NK-92 treated with Interleukin-12 subunit alpha and Interleukin-12 subunit beta, amount 100 ng/mL, for 24 hours (cell line): ENCODE results near the gene PCLO.
"Not testable (repeated sequence)": the region's sequence is repeated elsewhere in the genome, so short reads cannot be mapped to it uniquely, and the experiment has no call there.

Experiments
- DNase-seq: peaks from one replicate; lab custom pipeline; 2025; lab: John Stamatoyannopoulos, UW

Gene PCLO

GRCh38 chr7:83130623-83131545, 31.8 kb downstream of the PCLO start:
- DNase-seq = no peak

DNA sequence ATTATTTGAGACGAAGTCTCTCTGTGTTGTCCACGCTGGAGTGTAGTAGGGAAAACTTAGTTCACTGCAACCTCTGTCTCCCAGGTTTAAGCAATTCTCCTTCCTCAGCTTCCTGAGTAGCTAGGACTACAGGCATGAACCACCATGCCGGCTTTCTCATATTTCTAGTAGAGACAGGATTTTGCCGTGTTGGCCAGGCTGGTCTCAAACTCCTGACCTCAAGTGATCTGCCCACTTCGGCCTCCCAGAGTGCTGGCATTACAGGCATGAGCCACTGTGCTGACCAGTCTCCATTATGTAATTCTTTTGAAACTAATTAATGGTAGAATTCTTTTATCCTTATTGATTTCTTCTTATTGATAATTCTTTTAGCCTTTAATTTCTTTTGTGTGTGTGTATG, 32.5 kb downstream of the PCLO start:
- no peak for DNase-seq

- DNase-seq = no peak
These were observed 43.2 kb downstream of the PCLO start for GRCh38 chr7:83119494-83119893.

DNA sequence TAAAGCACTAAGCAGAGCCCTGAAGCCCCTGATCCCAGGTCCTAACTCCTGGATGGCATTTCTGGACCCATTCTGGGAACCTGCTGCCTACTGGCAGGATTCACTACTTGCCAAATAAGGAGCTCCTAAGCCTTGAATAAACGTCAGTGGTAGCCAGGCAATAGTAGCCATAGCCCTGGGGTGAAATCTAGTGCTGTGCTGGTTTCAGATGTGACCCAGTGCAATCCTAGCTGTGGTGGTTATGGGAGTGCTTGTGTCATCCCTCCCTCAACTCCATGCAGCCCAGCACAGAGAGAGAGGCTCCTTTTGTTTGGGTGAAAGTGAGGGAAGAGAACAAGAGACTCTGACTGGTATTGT, 43.7 kb downstream of the PCLO start:
- no peak for DNase-seq

DNA sequence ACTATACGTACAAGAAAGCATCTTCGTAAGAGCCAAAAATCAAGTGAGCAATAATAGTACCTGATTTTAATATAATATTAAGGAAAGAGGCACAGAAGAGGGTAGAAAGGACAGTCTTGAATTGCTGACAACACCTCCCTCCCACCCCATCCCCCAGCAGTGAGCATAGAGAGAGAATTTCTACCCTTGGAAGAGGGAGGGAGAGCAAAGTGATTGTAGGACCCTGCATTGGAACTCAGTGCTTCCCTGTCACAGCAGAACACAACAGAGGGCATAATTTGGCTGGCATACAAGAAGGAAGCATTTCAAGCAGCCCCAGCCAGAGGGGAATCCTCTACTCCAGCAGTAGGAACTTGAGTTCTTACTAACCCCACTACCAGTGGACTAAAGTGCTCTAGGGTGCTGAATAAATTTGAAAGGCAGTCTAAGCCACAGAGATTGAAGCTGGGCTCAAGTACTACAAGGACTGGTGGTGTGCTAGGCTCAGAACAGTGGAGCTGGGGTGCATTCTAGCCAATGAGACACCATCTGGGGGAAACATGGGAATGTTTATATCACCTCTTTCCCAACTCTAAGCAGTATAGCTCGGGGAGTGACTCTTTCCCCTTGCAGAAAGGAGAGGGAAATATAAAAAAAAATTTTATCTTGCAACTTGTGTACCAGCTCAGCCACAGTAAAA, 44.2 kb downstream of the PCLO start:
- DNase-seq = no peak

DNA sequence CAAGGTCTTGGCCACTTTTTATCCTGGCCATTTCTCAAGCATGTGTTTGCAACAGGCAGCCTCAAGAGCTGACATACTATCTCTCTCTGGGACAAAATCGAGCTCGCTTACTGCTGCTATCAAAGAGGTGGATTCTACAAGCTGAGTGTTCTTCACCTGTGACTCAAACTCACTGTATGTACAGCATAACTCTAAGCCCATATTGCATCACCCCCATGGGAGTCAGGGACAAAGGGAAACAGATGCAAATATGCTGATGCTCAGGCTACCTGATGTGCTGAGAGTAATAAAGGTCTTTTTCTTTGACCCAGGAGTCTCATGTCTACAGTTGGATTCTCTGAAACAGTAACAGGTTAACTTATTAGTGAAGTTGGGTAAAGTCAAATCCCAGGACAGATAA, 45.2 kb downstream of the PCLO start:
- no peak for DNase-seq

DNA sequence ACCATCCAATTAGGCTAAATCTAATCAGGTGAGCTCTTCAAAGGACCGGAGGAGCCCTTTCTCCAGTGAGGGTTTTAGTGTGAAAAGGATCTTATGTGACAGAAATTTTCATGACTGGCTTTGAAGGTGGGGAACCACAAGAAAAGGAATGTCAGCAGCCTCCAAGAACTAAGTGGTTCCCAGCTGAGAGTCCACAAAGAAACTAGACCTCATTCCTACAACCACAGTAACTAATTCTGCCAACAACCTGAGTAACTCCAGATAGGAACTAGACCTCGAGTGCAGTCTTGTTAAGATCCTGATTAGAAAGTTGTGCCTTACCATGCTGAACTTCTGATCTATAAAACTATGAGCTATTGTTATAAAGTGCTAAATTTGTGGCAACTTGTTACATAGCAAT, 51.3 kb downstream of the PCLO start:
- no peak for DNase-seq

- no peak for DNase-seq
These were observed 53.3 kb downstream of the PCLO start for GRCh38 chr7:83109352-83109751.

DNA sequence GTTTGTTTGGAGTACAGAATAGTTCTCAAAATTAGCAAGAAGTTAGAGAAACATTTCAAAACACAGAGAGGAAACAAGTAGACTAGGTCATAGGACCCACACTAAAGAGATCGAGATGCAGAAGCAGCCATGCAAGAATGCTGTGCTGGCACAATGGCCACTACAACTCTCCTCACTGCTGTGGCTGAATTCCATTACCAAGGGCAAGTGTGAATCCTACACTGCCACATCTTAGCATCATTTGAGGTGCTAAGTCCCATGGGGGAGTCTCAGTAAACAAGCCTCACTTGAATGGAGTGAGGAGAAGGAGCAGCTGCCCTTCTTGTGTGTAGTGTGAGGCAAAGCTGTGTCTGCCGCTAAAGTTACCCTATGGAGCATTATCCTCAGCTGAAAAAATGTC, 56.7 kb downstream of the PCLO start:
- DNase-seq = no peak

DNA sequence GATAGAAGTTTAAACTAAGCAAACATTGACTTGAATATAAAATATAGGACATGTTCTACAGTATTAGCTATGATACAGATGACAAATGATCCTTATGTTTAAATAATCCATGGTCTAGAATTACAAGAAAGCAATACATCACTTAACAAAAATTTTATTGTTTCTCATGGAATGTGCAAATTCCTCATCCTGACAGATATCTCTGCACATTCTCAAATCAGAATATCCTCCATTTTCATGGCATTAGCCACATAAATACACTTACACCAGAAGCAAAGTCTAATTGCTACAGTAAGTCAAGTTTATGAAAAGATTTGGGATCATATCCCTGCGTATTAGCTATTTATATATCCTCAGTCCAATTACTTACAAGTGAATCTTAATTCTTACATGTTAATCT, 57.6 kb downstream of the PCLO start:
- no peak for DNase-seq

GRCh38 chr7:83101530-83101929, 61.2 kb downstream of the PCLO start:
- no peak for DNase-seq

DNA sequence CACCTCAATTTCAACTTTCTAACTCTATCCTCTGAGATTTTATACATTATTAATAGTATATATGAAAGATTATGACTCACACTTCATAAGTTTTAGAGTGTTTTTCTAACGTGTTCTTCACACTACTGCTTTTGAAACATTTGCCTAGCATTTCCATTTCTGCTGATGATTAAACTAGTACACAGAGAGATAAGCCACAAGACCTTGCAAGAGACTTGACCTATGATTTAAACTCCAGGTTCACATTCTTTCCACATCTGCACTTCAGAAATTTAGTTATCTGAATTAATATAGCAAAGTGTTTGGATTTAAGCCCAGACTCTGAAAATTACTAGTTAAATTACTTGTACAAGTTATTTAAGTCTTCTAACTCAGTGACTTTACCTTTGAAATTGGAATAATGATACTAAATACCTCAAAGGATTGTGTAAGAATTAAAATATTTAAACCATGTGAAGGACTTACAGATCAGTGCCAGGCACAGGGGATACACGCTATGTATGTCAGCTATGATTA, 66.6 kb downstream of the PCLO start:
- DNase-seq = no peak

- no peak for DNase-seq
These were observed 77.4 kb downstream of the PCLO start for GRCh38 chr7:83085299-83085698.

DNA sequence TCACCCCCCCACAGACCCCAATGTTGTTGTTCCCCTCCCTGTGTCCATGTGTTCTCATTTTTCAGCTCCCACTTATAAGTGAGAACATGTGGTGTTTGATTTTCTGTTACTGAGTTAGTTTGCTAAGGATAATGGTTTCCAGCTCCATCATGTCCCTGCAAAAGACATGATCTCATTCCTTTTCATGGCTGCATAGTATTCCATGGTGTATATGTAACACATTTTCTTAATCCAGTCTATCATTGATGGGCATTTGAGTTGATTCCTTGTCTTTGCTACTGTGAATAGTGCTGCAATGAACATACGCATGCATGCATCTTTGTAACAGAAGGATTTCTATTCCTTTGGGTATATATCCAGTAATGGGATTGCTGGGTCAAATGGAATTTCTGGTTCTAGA, 82.8 kb downstream of the PCLO start:
- not testable (repeated sequence) for DNase-seq

- no peak for DNase-seq
These were observed 85.4 kb downstream of the PCLO start for GRCh38 chr7:83077328-83077727.

GRCh38 chr7:83072576-83073517, 89.8 kb downstream of the PCLO start:
- DNase-seq = no peak

DNA sequence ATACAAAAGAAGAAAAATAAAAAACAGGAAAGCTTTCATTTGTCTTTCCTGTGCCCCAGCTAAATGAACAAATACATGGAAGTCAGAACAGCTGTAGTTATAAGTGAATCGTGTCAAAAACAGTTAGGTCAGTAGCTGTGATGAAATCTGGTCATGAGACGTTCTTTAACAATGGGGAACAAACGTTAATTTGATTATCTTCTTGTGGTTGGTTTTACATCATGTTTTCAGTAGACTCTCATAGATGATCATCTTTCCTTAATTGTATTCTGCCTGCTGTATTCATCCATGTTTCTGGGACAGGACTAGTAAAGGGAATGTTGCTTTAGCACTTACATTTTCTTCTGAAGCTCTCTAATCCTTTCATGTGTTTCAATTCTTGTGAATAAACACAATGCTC, 97.0 kb downstream of the PCLO start:
- no peak for DNase-seq

GRCh38 chr7:83060218-83060617, 102.5 kb downstream of the PCLO start:
- DNase-seq = no peak

GRCh38 chr7:83058667-83059066, 104.0 kb downstream of the PCLO start:
- no peak for DNase-seq

DNA sequence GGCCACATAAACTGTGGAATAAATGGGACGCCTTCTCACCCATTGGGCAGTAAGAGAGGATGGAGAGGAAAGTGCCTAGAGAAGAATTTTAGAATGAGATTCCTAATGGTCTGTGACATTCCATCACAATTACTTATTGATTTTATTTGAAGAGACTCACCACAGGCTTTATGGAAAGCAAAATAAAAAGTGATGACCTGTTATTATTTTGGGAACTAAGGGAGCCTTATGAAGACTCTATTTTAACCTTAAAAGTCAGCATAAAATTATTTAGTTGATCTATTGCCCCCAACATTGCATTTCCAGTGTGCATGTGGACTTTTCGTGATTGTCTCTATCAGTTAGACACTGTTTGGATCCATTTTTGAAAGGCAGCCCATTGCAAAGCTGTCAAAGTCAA, 107.5 kb downstream of the PCLO start:
- no peak for DNase-seq

DNA sequence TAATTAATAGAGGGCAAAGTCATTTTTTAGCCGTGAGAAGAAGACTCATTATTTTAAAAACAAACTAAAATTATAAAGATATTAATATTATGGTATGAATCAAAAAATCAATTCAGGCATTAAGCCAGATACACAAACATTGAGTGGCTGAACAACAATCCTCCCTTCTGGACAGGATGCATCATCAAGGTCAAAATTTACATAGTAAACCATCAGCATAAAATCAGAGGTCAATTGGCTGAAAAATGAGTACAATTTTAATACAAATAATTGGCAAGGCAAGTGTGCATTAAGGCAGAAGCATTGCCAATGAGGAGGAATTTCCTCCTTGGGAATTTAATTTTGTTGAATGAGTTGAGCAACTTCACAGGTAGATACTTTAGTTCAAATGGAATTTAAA, 108.2 kb downstream of the PCLO start:
- no peak for DNase-seq

- DNase-seq = no peak
These were observed 108.7 kb downstream of the PCLO start for GRCh38 chr7:83053965-83054364.
